Suppressor macrophage treated with lipopolysaccharide for 1 hour (primary cell): ENCODE results near the gene EGFL7.

Experiments
- DNase-seq, 3 donors: peaks; one replicate each; pipeline ENCODE4 v3.0.0-alpha.2; 2020 to 2022

The EGFL7 gene

GRCh38 chr9:136688274-136689107 is 25.8 kb downstream of the EGFL7 start:
- DNase-seq, result no peak

- no peak for DNase-seq
These were observed 26.4 kb downstream of the EGFL7 start for GRCh38 chr9:136689108-136689460.

GRCh38 chr9:136690104-136690805 is 27.5 kb downstream of the EGFL7 start:
- DNase-seq, result no peak

- no peak for DNase-seq
These were observed 28.1 kb downstream of the EGFL7 start for GRCh38 chr9:136690806-136691261.

- DNase-seq, result no peak
These were observed 28.8 kb downstream of the EGFL7 start for GRCh38 chr9:136691316-136692184.

GRCh38 chr9:136692185-136693134 is 29.7 kb downstream of the EGFL7 start:
- no peak for DNase-seq

- DNase-seq, result no peak
These were observed 30.4 kb downstream of the EGFL7 start for GRCh38 chr9:136693135-136693489.

- DNase-seq, result no peak
These were observed 30.9 kb downstream of the EGFL7 start for GRCh38 chr9:136693490-136694162.

- peak; percentile 64 to 90 (median 80) for DNase-seq
These were observed 31.6 kb downstream of the EGFL7 start for GRCh38 chr9:136694163-136694871.

GRCh38 chr9:136694872-136695247 is 32.1 kb downstream of the EGFL7 start:
- no peak for DNase-seq

- DNase-seq, result no peak
These were observed 32.7 kb downstream of the EGFL7 start for GRCh38 chr9:136695435-136695895.

GRCh38 chr9:136695955-136696354 is 33.2 kb downstream of the EGFL7 start:
- DNase-seq, result no peak

- DNase-seq, result no peak
These were observed 33.8 kb downstream of the EGFL7 start for GRCh38 chr9:136696502-136696901.

GRCh38 chr9:136697146-136697820 is 34.6 kb downstream of the EGFL7 start:
- no peak for DNase-seq

- peak; percentile 65 to 83 (median 72) for DNase-seq
These were observed 35.3 kb downstream of the EGFL7 start for GRCh38 chr9:136697821-136698526.

- DNase-seq, result no peak
These were observed 36.0 kb downstream of the EGFL7 start for GRCh38 chr9:136698635-136699246.

- peak; percentile 36 to 61 (median 48) for DNase-seq
These were observed 37.6 kb downstream of the EGFL7 start for GRCh38 chr9:136700304-136700703.

GRCh38 chr9:136700959-136701667 is 38.4 kb downstream of the EGFL7 start:
- peak; percentile 73 to 83 (median 82) for DNase-seq
